ENCODE results near the gene PCDH9. TPM values are rescaled to one million over a fixed set of nuclear protein-coding genes. Genes with fewer than 3 reads are reported as not detected.

Gene PCDH9
- total RNA-seq, 1 donor from 2014 or later, result 13.9 TPM

DNA sequence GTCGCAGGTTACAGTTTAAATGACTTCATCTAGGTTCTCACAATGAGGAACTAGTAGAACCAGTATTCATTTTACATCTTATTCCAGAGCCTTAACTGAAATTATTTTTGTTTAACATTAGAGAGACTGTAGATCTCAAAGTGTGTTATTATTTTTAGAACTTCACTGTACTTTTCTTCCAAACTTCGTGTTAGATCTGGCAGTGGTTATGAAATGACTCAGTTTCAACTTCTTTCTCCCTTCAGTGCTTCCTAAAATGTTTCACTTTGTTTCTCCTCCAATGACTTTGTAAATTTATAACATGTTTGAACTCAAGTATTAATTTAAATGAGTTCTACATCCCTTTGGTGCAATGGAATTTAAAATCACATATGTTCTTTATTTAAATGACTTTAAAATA lies 139.3 kb downstream of the PCDH9 start:
- DNase-seq (ENCODE audit: low read depth), result no peak

DNA sequence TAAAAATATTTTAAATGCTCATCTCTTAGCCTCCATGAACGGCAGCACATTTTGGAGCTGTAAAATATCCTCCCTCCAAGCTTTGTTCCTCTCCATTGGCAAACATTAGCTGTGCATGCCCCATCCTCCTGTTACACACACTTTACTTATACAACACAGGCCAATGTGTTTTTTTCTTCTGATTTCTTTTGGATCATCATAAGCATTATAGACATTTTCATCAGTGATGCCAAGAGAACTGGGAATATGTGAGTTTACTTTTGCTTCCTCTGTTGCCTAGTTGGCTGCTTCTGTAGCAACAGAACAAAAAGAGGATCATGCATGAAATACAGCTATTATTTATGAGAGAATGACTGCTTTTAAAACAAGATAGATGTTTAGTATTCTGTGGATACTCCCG lies 142.6 kb downstream of the PCDH9 start:
- DNase-seq (ENCODE audit: low read depth), result no peak

DNA sequence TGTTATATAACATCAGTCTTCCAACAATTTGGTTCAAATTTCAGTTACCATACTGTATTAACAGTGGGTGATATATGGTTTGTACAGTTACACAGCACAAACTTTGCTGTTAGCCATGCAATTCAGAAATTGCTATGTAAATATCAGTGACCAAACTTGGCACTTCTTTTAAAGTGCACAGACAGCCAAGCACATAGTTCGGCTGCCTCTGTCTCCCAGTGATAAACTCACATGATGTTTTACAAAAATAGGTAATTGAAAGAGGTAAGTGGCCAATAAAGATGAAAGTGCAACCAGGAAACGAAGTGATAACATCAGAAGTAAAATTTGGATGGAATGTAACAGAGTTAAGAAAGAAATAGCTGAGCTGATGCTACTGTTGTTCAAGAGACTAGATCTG lies 143.9 kb downstream of the PCDH9 start:
- DNase-seq (ENCODE audit: low read depth), result no peak

DNA sequence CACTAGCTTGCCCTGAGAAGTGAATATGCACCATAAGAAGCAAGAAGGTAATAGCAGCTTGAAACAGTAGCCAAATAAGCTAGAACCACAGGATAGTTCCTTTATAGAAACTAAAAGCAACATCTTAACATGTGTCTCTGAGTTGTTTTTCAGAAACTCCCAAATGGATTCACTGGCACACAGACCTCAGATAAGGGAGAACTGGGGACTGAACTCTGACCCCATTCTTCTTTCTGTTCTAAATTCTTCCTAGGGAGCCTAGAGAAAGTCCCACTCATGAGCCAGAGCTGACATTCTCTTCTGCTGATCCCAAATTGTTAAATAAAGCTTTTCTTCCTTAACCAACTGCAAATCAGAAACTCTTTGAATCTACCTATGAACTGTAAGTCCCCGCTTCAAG lies 146.1 kb downstream of the PCDH9 start:
- no peak for DNase-seq (ENCODE audit: low read depth)

DNA sequence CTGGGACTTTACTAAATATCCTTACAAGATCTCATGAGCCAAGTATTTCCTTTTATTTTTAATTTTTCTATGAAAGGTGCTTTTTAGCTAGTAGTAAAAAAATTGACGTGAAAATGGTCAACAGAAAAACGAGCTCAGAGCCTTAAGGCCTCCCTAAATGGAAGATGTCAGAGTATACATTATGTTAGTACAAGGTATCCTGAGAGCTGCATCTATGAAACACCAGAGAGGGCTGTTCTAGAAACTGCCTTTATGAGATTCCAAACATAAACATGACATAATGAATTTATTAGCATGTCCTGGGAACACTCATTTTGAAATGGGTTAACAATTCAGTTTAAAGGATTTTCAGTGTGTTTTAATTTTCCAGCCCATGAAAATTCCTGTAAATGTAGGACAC lies 146.6 kb downstream of the PCDH9 start:
- DNase-seq (ENCODE audit: low read depth), result no peak

DNA sequence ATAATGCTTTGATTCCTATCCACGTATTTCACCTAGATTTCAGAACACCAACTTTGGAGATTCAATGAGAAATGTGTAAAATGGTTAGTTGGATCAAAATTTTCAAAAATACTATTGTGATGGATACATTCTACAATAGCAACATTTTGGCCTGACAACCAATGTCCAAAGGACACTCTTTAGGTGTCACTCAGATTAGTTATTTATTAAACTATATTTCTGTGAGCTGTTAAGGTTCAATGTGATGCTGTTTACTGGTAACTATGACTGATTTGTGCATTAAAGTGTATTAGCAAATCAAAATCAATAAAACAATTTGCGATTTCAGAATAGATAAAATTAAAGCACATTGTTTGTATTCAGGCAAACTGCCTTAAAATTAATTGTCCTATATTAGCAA lies 149.8 kb downstream of the PCDH9 start:
- DNase-seq (ENCODE audit: low read depth), result no peak

DNA sequence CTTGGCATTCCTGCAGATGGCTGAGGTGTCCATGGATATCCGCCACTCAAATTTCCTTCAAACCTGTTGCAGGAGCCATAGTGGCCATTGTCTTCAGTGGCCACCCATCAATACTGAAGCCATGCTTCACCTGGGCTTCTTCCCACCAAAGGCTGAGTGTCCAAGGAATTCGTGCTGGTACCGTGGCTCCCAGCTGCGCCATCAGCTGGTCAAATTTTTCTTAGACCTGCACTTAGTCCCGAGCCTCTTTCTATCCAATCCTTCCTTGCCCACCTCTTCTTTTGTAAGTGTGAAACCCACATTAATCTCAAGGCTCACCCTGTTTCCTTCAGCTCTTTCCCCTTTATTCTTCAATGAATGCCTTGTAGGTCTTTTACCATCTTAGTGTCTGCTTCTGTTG lies 152.1 kb downstream of the PCDH9 start:
- DNase-seq (ENCODE audit: low read depth), result no peak

DNA sequence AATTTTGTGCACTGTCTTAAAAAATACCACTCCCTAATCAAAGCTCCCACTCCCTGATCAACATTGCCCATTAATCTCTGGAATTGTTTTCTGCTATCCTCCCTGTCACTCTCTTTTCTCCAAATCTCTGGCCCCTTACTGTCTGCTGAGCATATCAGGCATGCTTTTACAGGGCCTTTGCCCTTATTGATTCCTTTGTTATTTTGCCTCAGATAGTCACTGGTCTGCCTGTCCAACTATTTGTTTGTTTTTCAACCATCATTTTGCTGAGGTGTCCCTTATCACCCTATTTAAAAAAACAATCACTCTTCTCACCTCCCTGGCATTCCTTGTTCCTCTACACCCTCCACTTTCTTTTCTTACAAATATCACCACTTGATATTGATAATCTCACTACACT lies 153.0 kb downstream of the PCDH9 start:
- no peak for DNase-seq (ENCODE audit: low read depth)

DNA sequence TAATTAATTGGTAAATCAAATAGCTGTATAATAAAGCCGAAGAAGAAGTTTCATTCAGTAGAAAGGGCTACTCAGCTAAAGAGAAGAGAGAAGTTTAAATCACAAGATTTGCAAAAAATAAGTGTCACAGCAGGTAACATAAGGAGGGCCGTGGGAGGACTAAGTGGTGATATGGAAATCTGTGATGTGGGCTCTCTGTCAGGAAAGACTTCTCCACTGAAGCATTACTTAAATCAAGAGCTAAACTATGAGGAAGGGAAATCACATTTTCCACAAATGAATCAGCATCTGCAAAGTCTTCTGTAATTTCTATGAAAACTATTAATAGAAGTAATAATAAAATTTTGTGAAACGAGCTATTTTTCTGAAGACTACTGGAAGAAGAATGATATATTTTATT lies 153.8 kb downstream of the PCDH9 start:
- DNase-seq (ENCODE audit: low read depth), result no peak

DNA sequence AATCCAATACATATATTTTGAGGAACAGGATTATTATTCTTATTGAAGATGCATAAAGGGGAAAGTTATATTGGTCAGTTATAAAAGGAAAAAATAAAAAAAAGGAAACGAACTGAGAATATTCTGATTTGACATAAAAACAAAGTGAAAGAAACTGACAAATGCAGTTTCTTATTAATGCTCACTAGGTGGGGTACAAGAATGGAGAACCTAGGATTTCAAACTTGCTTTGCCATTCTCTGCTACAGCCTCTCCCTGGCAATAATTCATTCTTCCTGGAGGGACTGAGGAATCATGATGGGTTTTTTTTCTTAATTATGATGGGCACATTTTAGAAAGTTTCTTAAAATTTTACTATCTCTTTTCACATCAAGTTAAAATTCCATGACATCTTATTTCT lies 154.9 kb downstream of the PCDH9 start:
- DNase-seq (ENCODE audit: low read depth), result peak; percentile 45

DNA sequence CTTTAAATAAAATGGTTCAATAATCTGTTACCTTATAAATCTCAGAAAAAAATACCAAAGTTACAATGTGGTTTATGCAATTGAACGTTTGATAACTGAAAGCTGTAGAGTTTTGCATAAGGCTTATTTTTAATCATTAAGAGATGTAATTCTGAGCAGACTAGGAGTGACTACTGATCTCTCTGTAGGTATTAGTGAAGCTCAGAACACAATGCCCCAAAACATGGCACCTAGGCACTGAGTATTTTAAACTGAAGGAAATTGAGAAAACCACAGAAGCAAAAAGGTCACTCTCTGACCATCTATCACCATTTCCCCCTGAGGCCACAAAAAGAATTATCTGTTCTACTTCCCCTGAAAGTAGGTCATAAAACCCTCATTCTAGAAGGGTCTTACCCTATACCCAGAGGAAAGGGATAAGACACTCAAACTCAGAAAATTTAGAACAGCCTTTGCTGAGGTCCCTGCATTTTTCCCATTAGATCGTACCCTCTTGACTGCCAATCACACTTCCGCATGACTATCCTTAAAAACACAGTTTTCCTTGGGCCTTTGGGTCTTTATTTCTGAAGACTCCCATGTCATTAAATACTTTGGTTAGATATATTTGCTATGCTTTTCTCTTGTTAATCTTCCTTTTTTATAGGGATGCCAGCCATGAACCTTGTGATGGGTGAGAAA lies 158.1 kb downstream of the PCDH9 start:
- DNase-seq (ENCODE audit: low read depth), result no peak

DNA sequence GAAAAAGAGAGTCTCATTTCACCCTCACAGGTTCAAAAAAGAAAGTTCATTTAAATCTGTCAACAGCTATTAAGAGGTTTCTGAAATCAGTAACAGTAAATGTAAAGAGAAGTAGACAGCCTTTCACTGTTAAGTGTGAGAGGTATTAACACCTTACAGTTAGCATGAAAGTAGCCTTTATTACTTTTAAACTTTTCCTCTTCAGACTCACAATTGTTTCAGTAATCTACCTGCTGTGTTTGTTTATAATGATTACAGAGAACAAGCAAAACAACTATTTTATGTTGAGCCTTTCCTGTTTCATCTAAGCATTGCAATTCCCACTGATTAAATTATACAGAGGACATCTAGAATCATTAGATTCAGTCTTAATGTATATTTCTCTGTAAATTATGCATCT lies 159.8 kb downstream of the PCDH9 start:
- DNase-seq (ENCODE audit: low read depth), result no peak

DNA sequence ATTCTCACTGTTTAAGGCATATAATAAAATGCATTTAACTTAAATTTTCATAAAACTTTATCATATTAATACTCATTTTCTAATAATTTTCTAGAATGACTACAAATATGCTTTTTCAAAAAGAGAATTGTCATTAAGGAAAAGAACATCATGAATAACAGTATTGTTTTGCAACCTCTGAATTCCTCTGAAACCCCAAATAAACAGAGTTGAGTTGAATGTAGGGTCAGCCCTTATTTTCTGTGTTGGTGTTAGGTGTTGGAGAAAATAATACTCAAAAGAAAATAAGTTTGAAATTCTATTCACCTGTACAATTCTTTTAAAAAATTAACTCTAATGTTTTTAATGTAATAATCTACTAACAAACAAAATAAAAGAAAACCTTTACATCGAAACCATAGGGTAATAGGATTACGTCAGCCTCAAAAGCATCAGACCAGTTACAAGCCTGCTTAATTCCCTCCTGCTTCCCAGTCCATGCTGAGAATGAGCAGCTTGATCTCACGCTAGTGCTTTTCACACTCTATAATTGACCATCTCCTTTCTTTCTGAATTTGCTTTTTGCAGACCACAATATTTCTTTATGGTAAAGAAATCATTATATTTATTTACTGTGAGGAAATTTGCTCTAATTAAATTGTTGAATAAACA lies 160.9 kb downstream of the PCDH9 start:
- DNase-seq (ENCODE audit: low read depth), result no peak

DNA sequence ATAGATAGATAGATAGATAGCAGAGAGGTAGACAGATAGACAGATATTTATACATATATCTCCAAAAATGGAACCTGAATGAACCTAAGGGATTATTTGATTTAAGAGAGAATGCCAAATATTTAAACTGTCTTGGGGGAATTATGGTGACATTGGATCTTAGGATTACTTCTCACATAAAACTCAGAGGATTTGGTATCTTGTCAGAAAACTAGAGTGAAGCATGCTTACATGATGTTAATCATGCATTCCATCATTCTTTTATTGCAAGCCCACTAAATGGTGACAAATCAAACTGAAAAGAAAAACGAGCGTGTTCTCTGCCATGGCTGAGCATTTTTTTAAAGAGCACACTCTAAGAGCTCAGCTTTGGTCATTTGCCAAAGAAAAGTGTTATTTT lies 165.2 kb downstream of the PCDH9 start:
- no peak for DNase-seq (ENCODE audit: low read depth)

DNA sequence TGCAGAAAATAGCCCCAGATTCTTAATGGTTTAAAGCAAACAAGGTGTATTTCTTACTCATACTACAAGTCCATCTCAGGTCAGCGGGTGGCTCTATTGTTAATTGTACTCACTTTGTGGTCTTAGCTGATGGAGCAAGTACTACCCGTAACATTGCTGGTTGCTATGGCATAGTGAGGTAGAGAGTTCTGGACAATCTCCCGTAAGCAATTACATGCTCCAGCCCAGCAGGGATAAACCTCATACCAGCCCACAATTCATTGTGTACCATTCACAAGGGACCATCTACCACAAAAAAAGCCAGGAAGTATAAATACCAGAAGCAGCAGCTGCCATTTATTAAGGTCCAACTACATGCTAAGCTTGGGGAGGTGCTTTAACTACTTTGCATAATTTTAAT lies 167.1 kb downstream of the PCDH9 start:
- no peak for DNase-seq (ENCODE audit: low read depth)

DNA sequence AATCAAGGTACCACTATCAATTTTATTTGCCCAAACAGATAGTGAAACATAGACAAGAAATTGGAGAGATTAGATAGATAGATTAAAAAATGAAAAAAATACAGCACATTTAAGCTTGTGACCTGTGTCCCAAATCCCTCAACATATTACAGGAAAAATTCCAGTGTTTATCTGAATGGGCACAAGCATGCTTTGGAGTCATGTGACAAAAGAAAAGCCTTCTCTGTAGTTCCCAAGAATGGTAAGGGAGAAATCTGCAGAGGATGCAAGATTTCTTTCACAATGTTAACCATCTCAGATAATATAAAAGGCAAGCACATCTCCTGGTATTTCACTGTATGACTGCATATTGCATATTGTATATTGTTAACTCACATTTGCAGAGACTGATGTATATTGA lies 168.0 kb downstream of the PCDH9 start:
- no peak for DNase-seq (ENCODE audit: low read depth)

DNA sequence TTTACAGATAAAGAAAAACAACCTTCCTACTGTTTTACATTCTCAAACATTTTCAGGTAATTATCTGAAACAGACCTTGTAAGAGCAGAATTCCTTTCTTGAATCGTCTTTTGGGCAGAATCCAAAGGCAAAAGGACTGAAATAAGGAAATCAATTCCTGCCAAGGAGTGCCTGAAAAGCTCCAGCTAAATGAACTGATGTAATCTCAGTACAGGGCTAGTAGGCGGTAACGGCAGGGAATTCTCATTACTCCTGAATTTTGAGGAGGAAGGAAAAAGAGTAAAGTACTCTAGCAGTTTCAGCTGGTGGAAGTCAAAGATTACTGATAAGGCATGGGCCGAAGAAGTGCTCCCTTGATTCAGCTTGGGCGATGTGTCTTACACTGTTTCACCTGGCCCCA lies 168.4 kb downstream of the PCDH9 start:
- no peak for DNase-seq (ENCODE audit: low read depth)

DNA sequence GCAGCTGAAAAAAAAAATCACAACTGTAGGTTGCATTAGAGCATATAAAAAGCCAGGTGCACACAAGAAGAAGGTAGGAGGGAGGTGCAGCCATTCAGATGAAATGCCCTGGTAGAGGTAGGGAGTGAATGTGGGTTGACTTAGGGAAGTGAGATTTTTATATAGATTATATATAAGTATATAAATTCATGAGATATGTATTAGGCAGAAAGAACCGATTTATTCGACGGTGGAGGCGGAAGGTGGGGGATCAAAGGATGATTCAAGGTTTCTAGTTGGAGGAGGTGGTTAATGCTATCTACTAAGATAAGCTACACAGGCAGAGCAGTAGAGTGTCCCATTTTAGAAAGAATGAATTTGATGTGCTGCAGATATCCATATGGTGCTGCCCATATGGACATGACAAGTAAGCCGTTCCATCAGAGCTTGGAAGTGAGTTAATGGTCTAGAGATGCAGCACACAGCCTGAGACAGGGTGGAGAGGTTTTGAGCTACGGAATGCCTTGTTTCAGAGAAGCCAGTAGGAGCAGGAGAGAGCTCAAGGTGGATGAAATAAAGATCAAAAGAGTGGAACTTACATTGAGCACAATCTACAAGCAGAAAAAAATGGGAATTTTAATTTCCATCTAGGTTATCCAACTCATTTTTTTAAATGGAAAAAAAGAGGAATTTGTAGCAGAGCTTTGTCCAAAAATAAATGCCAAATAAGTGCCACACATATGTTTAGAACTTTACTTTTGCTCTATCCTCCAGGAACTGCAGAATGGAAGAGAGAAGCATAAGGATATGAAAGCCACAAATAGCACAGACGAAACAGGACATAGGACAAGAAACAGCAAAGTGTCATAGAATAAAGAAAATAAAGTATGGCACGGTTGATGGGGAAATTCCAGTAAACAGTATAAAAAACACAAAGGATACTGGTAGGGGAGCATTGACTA lies 177.3 kb downstream of the PCDH9 start:
- DNase-seq (ENCODE audit: low read depth), result no peak

DNA sequence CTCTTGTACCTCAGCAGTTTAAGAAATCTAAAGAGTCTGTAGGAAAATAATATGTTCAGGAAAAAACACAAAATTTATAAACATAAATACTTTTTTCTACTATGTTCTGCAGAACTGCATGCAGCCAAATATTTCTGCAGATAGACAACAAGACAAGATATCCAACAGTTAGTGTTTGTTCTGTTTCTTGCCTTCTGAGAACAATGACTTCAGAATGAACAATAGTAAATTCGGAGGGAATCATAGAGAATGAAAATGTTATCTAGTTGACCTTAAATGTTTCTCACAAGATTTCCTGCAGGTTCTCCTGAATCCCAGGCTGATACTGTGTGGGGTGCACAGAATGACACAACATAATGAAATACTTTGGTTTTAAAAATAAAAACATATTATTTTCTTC lies 180.4 kb downstream of the PCDH9 start:
- no peak for DNase-seq (ENCODE audit: low read depth)

DNA sequence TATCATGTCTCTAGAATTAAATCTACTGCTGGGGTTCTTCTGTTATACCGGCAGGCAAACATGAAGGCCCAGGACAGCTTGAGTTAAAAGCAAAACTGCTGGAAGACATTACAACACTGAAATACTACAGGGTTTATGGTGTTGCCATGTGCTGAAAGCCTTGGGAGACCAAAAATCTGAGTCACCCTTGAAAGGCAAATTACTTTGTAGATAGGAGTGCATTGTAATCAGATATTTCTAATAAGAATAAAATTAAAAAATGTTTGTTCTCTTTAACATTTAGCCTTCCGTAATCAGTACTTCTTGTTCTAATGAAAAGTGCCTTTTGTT lies 181.3 kb downstream of the PCDH9 start:
- peak; percentile 46 for DNase-seq (ENCODE audit: low read depth)

DNA sequence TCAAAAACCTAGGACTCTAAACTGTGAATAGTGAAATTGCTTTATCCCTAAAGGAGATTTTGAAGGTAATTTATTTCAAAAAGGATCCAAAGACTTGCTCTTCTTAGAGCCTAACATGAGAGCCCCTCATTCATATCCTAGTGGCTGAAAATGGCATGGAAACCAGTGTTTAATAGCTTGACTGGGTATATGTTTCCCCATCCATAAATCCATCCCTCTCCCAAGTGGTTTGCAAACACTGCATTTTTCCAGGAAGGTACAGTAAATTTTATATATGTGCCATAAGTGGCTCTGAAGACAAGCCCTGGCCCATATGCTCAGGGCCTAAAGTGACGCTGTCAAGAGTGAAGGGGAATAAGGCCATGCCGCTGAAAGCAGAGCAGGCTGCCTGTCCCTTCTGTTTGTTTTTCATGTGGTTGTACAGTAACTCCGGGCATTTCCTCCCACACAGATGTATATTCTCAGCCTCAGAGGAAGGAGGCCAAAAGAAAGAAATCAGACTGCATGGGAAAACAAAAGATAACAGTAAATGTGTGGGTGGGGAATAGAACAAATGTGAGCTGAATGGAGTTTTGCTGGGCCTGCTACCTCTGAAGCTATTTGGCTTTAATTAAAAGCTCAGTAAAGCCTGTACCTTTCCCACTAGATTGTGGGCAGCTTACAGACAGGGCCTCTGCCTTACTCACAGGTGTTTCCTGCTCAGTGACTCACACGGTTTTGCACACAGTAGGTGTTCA lies 181.9 kb downstream of the PCDH9 start:
- DNase-seq (ENCODE audit: low read depth), result peak; percentile 18

DNA sequence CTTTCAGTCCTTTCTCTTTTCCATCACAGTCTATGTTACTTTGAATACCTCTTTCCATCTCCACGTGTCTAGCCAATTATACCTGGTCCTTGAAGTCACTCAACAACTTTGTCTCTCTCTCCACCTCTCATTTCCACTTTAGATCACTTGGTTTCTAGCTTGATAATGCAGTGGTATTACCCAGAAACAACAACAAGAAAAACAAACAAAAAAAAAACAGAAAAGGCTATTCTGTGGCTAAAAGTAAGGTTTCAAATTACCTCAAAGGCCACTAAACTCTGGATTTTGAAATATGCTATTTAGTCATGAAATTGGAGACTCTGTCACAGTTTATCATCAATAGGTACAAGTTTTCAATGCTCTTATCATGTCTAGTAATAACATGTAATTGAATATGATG lies 184.8 kb downstream of the PCDH9 start:
- no peak for DNase-seq (ENCODE audit: low read depth)

All from myocyte (in vitro differentiated cells).